22Rv1 (cell line): ENCODE results near the gene AHDC1.

Experiments
- CTCF ChIP-seq: fragments of 450-650 bp; IDR thresholded peaks from 2 replicates; pipeline ENCODE4 v1.5.1; 2017; ENCODE audit warnings: mild to moderate bottlenecking
- ZFX ChIP-seq: fragments of 450-650 bp; IDR thresholded peaks from 2 replicates; pipeline ENCODE4 v1.6.1; 2017; ENCODE audit warnings: antibody characterized with exemption, borderline replicate concordance

- TF ChIP-seq CTCF (no peak), ZFX (no peak)
Measured at GRCh38 chr1:27644369-27645070, 40.6 kb upstream of the AHDC1 start.
